Measurements from ENCODE around the gene CABP1. TPM values are rescaled to one million over a fixed set of nuclear protein-coding genes. Genes with fewer than 3 reads are reported as not detected.
"Not testable (repeated sequence)": the region's sequence is repeated elsewhere in the genome, so short reads cannot be mapped to it uniquely, and the experiment has no call there.

CABP1 gene
- total RNA-seq, 2 experiments from 2014 or later: 0.50 to 1.1 TPM

DNA sequence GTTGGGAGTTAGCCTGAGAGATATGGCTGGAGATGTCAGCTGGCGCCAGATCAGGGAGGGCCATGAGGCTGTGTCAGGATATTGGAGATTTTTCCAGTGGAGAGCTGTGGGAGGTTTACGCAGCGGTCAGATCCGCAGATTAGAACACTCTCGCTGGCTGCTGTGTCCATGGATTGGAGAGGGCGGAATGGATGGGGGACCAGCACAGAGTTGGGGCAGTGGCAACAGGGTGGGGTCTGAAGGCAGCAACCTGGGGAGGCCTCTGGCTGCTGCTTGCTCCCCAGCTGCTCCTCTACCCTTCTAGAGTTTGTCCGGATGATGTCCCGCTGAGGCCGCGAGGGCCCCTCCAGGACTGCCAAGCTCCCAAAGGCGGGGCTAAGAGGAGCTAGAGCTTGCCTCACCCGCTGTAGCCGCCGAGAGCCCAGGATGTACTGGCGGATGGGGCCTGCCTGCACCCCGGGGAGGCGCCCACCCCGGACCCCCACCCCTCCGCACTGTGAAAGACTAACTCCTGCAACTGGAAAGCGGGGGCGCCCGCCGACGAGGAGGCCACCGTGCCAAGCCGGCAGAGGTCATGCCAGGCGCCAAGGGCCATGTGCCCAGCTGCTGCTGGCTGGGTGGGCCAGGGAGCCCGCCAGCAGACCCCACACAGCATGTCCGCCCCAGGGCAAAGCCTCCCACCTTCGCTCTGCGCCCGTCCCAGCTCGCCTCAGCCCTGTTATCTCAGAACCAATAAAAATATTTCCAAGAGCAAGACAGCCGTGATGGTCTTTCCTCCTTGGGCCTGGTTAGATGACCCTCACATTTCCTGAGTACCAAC, 26.4 kb downstream of the CABP1 start:
- Mint-ChIP-seq H3K4me1 (ENCODE audit: low read depth) (no peaks in the 10 kb centered on the region), H3K27ac (no peak overlapping the region), H3K9me3 (no peaks in the 10 kb centered on the region), H3K36me3 (ENCODE audit: low read depth) (no peaks in the 10 kb centered on the region), H3K27me3 (no peaks in the 10 kb centered on the region), H3K4me3 (no peak overlapping the region)
- no peak for ATAC-seq
- DNase-seq: no peak
- TF ChIP-seq CTCF (IDR thresholded peaks at IDR 0.05): no peak
- CTCF ChIA-PET: interaction anchor here (2.0 kb wide), 1 partner anchor 18 kb away, joined by 11 read pairs; no protein-coding TSS in a partner anchor
- intact Hi-C loops (cut with micrococcal nuclease): no loop called here
- POLR2A ChIA-PET: no interaction called here

GRCh38 chr12:120668091-120668867, 27.9 kb downstream of the CABP1 start:
- no peak for ATAC-seq
- intact Hi-C loops (cut with micrococcal nuclease): no loop called here
- CTCF ChIA-PET: interaction anchor here (0.6 to 1.9 kb wide), 2 partner anchors 20 to 22 kb away, joined by 3 to 7 read pairs; no protein-coding TSS in a partner anchor
- Mint-ChIP-seq H3K4me3 (no peak overlapping the region), H3K27ac (no peak overlapping the region), H3K4me1 (ENCODE audit: low read depth) (no peaks in the 10 kb centered on the region), H3K9me3 (no peaks in the 10 kb centered on the region), H3K27me3 (no peaks in the 10 kb centered on the region), H3K36me3 (ENCODE audit: low read depth) (no peaks in the 10 kb centered on the region)
- DNase-seq: no peak
- TF ChIP-seq CTCF (IDR thresholded peaks at IDR 0.05): no peak
- POLR2A ChIA-PET: interaction anchor here (1.2 kb wide), 1 partner anchor 9 kb away, joined by 3 read pairs; no protein-coding TSS in a partner anchor

GRCh38 chr12:120668868-120669840, 28.7 kb downstream of the CABP1 start:
- DNase-seq (no peak), ATAC-seq (no peak)
- H3K27ac Mint-ChIP-seq: no peak overlapping the region
- H3K4me1 Mint-ChIP-seq (ENCODE audit: low read depth): no peaks in the 10 kb centered on the region
- intact Hi-C loops (cut with micrococcal nuclease): no loop called here
- ChIA-PET POLR2A (interaction anchor here (1.2 kb wide), 1 partner anchor 10 kb away, joined by 3 read pairs; no protein-coding TSS in a partner anchor), CTCF (interaction anchor here (0.6 to 1.9 kb wide), 2 partner anchors 23 to 396 kb away, joined by 3 to 7 read pairs; no protein-coding TSS in a partner anchor)
- TF ChIP-seq CTCF (IDR thresholded peaks at IDR 0.05): no peak
- H3K4me3 Mint-ChIP-seq: no peak overlapping the region
- no peaks in the 10 kb centered on the region for H3K36me3 Mint-ChIP-seq (ENCODE audit: low read depth)
- H3K9me3 Mint-ChIP-seq: no peaks in the 10 kb centered on the region
- H3K27me3 Mint-ChIP-seq: no peaks in the 10 kb centered on the region

GRCh38 chr12:120670237-120670636, 29.8 kb downstream of the CABP1 start:
- intact Hi-C loops (cut with micrococcal nuclease): not testable (repeated sequence)
- CTCF ChIA-PET: interaction anchor here (0.6 to 11.8 kb wide), 2 partner anchors 23 to 395 kb away, joined by 3 to 84 read pairs; no protein-coding TSS in a partner anchor

DNA sequence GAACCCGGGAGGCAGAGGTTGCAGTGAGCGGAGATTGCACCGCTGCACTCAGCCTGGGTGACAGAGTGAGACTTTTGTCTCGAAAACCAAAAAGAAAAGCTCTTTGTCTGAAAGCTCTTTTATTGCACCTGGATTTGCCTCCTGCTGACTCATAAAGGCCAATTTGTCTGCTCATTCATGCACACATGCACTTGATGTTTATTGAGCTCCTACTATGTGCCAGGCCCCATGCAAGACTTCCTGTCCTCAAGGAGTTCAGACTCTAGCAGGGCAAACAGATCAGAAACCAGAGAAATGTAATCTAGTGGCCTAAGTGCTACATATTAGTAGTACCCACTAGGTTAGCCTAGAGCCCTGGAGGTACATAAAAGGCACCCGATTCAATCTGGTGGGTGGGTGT, 30.2 kb downstream of the CABP1 start:
- ATAC-seq: no peak

More at GRCh38 chr12:120670237-120670636, 29.8 kb downstream of the CABP1 start:
- H3K4me3 Mint-ChIP-seq; H3K4me1 Mint-ChIP-seq (ENCODE audit: low read depth); ATAC-seq; DNase-seq; H3K9me3 Mint-ChIP-seq; H3K27me3 Mint-ChIP-seq; POLR2A ChIA-PET; H3K36me3 Mint-ChIP-seq (ENCODE audit: low read depth); H3K27ac Mint-ChIP-seq: not testable (repeated sequence)

More for the DNA sequence above, 30.2 kb downstream of the CABP1 start:
- no peak for TF ChIP-seq CTCF (IDR thresholded peaks at IDR 0.05)
- Mint-ChIP-seq H3K4me3 (no peak overlapping the region), H3K27ac (no peak overlapping the region), H3K4me1 (ENCODE audit: low read depth) (no peaks in the 10 kb centered on the region), H3K27me3 (no peaks in the 10 kb centered on the region), H3K36me3 (ENCODE audit: low read depth) (no peaks in the 10 kb centered on the region), H3K9me3 (no peaks in the 10 kb centered on the region)
- ChIA-PET CTCF (interaction anchor here (11.8 kb wide), 1 partner anchor 23 kb away, joined by 84 read pairs; no protein-coding TSS in a partner anchor), POLR2A (no interaction called here)
- intact Hi-C loops (cut with micrococcal nuclease): no loop called here
- DNase-seq: no peak

All from activated CD8-positive, alpha-beta T cell treated with anti-CD3 and anti-CD28 coated beads for 36 hours (primary cell).